DMS53 treated with DMSO at 0.1 percent for 48 hours (cell line): Measurements from ENCODE around the gene GABRG3.
A peak's percentile ranks its signal among the peaks of the same experiment; 100 is the strongest.

ENCODE experiments used
- DNase-seq: peaks from one replicate; lab custom pipeline; 2025; ENCODE audit not compliant: unreplicated experiment; lab: John Stamatoyannopoulos, UW

Gene GABRG3

DNA sequence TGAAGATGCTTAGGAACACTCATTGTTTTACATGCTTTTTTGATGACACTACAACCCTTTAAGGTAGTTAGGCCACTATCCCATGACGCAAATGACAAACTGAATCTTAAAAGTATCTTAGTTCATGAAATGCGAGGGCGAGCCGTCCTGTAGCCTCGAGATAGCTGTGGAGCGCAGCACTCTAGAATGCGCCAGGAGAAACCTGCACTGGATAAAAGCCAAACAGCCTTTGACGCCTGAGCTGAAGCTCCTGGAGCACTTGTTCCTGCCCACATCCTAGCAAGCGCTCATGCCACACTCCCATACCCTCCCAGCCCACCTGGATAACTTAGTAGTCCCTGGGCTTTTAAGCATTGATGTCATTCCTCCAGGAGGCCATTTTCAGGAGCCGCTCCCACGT, 516.9 kb downstream of the GABRG3 start:
- DNase-seq = no peak

DNA sequence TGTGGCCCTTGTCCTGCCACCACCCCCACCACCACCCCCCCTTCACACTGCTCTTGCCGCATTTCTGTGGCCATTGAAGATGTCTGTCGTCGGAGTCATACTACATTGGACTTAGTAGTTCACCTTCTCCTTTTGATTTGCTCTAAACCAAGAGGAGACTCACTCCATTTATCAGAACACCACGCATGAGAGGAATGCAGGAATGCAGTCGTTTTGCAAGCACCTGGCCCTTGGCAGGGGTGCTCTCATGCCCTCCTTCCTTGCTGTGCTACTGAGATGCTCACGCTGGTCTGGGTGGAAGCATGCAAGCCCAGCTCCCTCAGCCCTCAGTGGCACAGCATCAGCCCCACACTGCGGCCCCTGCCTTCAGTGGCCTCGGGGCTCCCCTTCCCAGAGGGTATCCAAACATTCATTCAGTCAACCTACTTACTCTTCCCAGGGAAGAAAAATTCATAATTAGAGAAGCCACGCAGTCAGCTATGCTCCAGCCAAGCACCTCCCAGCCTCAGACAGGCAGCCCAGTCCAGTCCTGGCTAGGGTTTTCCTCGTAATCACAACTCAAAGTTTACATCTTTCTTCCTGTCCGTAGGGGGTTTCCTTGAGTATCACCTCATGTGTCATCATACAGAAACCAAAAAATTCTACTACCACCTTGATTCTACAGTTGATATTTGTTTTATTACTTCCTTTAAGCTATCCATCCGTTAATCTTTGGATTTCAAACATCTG, 520.0 kb downstream of the GABRG3 start:
- DNase-seq = no peak

DNA sequence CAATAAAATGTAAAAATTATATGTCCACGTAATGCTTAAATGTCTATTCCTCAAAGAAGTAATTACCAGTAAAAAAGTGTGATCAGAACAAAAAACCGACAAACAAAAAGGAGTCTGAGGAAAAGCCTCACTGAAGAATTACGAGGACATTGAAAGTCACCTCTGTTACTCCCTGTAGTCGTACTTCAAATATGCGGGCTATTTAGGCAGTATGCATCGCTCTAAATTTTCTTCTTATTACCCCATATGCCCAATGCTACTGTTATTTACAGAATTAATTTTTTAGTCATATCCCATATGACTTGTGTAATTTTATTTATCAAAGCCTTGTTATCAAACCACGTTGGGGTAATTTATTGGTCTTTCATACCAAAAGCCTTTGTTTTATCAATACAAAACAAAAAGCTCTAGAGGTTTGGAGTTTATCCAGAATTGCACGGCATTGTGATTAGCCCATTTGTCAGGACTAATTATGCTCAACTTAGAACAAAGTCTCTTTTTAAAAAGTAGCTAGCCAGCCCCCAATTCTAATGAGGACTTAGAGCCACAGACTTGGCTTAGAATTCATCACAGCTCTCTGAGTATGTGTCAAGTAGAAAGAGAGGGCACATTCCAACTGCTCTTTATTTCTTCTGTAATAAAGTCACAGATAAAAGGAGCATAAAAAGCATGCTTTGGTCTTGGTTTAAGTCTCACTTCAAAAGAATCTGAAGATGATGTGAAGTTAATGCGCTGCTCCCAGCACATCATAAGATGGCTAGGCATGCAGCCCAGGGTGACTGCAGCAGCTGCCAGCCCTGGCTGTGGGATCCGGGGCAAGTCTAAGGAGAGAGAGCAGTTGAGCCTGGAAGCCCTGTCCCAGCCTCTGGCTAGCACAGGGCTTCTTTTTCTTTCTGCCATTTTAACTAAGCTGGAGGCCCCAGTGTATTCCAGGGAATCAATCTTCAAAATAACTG, 521.0 kb downstream of the GABRG3 start:
- no peak for DNase-seq

DNA sequence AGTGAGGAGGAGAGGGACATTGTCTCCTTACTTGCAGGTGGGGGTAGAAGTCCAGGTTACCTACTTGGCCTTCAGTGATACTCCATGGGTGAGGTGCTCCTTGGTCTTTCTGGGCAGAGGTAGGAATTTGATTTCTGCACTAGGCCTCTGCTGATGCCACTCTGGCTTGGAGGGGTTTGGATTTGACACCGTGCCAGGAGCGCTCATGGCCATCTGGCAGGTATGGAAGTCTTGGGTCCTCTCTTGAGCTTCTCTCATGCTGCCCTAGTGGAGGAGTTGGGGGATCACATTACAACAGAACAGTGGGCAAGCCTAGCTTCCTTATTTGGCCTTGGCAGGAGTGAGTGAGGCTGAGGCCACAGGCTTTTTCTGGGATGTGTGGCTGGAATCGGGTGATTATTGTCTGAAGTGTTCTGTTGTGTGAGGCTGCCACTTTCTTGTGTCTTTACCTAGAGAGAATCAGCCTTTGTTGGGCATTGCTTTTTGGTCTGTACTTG, 525.0 kb downstream of the GABRG3 start:
- DNase-seq = no peak

DNA sequence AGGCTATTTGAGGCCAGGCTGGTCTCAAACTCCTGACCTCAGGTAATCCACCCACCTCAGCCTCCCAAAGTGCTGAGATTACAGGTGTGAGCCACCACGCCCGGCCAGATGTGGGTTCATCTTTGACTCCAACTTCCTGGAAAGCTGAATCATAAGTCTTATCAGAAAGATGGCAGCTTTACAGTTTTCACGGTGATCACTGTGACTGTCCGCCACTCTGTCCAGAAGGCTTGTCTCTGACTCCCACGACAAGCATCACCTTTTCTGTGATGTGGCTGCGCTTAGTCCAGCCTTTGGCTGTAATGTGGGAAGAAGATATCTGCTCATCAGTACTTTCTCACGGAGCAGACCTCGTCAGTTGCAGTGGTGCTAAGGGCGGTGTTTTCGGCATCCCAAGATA, 527.7 kb downstream of the GABRG3 start:
- no peak for DNase-seq

DNA sequence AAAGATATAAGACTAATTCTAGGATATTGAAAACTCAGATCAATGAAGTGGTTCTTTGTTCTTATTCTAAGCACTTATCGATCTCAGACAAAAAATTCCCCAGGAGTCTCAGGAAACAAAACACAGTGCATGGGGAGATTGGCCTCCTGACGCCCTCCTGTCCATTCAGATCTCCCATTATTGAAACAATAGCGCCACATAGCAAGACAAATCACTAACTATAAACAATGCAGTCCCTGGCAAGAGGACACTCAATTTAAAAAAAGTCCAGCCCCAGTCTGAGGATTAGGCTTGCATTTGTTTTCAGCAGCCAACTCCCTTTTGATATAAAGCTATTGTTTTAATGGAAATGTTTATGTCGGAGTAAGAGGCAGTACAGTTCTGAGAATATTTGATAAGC, 528.2 kb downstream of the GABRG3 start:
- DNase-seq = no peak

DNA sequence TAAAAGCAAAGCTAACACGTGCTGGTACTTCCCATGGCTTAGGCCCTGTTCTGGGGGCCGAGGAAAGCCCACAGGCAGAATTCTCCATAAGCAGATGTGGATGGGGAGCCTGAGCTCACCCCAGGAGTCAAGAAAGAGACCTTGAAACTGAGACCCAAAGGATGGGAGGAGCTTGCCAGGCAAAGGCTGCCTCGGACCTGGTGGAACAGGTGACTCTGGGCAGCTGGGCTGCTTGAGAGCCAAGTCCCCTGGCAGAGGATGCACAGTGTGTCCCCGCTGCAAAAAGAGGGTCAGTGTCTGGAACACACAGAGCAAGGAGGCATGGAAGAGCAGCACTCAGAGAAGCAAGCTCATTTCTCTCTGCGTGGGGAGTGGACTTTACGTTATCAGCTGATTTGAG, 528.7 kb downstream of the GABRG3 start:
- DNase-seq = no peak

DNA sequence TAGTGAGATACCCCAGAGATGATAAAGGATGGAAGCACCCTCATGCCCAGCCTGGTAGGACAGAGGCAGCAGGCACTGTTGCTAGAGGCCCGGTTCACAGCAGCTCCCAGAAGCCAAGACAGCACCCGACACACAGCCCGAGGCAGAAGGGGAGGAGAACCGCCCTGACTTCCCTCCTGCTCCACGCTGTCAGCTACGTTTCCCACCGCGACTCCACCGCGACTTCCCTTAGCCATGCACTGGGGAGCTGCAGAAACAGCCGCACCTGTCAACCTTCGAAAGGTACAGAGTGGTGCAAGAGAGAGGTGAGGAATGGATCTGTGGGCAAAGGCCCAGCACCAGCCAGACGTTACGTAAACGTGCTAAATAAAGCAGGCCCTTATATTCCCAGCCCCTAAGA, 529.2 kb downstream of the GABRG3 start:
- DNase-seq = no peak

DNA sequence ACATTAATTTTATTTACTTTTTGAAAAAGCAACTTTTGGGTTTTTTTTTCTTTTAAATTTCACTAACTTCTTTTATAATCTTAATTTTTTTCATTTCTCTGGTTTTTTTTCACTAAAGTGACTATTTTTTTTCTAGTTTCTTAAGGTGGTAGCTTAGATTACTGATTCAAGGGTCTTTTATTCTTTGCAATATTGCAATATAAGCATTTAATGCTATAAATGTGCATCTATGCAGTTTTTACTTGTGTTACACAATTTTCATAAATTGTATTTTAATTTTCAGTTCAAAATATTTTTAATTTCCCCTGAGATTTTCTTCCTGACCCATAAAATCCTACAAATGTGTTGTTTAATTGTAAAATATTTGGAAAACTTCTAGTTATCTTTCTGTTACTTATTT, 535.8 kb downstream of the GABRG3 start:
- no peak for DNase-seq

DNA sequence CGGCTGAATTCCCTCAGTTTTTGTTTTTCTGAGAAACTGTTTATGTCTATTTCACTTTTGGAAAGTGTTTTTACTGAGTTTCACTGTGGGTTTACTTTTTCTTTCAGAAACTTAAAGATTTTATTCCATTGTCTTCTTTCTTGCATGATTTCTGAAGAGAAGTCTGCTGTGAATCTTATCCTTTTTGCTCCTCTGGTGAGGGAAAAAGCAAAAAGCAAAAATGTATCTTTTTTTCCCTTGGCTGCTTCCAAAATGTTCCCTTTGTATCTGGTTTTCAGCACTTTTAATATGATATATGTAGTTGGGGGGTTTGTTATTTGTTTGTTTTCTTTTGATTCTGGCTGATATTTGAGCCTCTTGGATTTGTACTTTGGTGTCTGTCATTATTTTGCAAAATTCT, 538.0 kb downstream of the GABRG3 start:
- no peak for DNase-seq

DNA sequence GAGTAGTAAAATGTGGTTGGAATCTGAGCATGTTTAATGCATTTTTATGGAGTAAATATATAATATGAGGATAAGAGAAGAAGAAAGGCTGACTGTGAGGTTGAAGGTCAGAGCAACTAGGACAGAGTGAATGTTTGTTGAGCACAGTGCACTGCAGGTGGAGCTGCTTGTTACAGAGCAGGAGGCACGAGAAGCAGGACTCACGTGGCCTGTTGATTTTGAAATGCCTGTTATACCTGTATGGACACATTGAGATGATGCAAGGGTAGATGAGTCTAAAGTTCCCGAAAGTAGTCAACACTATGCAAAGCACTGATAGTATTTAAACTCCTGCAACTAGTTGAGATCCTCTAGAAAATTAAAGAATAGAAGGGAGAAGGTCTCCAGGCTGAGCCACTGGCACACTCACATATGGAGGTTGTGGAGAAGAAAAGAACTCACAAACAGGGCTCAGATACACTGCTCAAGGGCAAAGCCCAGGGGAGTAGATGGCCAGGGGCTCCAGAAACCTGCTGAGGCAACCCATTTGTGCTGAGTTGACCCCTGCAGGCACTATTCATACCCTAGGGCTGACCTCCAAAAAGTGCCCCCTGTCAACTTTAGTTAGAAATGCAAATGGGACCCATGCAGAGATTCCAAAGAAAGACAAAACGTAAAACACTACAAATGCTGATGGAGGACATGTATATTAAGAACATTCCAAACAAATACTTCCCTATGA, 541.5 kb downstream of the GABRG3 start:
- DNase-seq = no peak

DNA sequence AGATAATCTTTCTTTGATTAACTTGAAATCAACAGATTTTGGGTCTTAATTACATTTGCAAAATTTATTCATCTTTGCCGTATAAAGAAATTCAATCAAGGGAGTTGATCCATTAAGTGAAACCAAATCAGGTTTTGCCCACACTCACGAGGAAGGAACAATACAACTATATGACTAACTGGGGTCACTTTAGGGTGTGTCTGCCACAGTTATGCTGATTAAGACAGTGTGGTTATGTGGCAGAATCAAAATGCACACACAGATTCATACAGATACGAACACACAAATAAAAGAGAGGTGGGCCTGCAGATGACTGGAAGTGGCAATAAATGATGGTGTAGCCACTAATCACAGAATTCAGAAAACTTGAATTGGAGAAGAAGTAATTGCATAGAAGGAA, 543.5 kb downstream of the GABRG3 start:
- DNase-seq = no peak

DNA sequence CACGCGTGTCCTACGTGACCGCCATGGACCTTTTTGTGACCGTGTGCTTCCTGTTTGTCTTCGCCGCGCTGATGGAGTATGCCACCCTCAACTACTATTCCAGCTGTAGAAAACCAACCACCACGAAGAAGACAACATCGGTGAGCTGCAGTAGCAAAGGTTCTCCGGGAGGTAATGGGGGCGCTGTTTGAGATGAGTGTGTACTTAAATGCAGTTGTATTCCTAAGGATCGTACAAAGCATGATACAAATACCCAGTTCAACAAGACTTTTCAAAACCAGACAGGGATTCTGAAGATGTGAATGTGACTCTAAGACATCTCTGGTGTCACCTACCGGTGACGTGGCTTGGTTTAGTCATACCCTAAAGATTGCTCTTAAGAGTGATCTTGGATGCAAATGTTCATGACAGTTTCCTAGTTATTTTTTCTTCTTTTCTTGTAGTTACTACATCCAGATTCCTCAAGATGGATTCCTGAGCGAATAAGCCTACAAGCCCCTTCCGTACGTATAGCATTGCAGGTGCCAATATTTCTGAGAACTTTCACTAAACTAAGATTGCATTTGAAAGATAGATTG, 556.6 kb downstream of the GABRG3 start:
- DNase-seq = no peak

DNA sequence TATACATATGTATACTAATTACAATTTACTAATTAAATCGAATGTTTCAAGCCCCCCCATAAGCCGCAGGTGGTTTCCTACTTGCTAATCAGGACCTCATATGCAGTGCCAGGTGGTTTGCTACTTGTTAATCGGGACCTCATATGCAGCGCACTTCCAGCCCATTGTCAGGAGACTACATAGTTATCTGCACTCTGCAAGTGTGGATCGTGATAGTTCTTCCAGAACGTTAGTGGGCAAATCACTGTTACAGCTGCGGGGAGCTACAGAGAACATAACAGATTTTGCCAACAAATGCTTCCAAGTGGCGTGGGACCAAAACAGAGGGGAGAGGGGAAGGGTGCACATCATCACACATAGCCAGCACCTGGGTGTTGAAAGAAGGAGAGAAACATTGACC, 558.4 kb downstream of the GABRG3 start:
- no peak for DNase-seq

DNA sequence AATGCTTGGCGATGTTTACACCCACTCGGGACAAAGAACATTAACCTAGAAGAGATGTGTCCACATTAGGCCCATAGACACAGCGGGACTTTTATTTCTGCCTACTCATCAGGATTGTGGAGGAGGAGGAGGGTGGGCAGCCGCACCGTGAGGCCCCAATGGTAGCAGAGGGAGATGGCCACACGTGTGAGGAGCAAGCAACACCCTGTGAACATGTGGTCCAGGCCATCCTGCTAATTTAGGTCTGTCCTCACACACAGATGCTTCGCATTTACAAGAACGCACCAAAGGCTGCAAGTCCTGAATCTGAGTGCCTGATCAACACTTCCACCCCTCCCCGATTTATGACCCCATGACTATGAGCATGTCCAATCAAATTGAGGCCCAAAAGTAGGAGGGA, 560.0 kb downstream of the GABRG3 start:
- DNase-seq = no peak

DNA sequence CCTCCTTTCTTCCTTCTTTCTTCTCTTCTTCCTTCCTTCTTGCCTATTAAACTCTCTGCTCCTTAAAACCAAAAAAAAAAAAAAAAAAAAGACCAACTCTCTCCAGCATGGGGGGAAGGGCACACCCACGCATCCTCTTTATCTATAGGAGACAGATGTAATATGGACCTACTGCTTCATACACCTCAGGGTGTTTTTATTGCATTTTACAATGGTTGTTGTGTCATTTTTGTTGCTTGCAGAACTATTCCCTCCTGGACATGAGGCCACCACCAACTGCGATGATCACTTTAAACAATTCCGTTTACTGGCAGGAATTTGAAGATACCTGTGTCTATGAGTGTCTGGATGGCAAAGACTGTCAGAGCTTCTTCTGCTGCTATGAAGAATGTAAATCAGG, 561.4 kb downstream of the GABRG3 start:
- no peak for DNase-seq

DNA sequence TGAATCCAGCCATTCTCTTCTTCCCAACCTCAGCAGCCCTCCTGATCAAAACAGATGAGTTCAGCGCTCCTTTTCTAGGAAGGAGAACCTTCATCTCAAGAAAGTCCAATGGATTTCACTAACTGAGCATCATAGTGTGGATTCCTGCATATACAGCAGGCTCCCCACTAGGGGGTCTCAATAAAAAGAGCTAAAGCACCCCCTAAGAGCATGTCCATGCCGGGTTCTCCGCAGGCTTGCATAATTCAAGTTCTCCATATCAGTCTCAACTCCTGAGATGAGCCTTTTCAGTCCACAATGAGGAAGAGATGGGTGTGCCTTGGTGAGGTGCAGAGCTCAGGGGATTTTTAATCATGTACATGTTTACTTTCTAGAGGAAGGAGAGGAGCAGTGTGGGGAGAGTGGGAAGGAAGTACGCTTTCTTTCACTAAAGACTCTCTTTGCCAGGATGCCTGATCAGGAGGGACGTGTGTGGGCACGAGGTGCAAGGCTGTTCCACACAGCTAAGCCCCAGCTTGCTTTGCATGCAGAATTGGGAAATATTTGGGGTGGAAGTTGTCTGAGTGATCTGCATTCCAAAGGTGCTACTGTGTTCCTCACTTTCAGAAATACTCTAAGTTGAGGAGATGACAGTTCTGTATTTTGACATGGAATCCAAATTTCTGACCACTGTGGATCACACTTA, 564.6 kb downstream of the GABRG3 start:
- no peak for DNase-seq

DNA sequence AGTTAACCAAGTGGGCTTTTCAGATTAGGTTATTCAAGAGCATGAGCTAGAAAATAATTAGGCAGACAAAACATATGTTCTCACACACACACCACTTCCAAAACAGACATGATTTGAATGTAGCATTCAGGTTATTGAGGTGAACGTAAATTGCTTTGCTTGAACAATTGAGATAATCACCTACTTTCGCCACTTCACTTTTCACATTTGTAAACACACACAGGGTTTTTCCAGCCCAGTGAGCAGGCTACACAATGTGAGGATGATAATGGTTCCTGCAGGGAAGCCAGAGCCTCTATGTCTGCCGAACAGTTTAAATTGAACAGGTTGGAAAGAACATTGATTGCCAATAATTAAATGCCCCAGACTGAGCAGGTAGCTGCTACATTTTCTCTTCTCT, 567.3 kb downstream of the GABRG3 start:
- peak; percentile 30 for DNase-seq

DNA sequence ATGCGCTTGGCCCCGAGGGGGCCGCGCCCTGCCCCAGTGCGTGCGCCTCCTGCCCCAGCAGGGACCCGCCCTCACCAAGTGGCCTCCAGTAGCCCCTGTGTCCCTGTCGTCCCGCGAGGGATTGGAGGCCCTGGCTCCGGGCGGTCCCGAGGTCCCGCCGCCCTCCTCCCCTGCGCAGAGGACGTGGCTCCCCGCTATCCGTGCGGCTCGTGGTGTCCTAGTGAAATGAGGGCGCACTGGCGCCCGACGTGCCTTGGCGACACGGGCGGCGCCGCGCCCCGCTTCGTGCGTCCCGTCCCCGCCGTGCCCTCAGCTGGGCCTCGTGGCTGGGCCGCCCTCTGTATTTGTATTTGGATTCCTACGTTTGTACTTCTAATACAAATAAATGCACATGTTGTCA, 570.6 kb downstream of the GABRG3 start:
- DNase-seq = no peak

DNA sequence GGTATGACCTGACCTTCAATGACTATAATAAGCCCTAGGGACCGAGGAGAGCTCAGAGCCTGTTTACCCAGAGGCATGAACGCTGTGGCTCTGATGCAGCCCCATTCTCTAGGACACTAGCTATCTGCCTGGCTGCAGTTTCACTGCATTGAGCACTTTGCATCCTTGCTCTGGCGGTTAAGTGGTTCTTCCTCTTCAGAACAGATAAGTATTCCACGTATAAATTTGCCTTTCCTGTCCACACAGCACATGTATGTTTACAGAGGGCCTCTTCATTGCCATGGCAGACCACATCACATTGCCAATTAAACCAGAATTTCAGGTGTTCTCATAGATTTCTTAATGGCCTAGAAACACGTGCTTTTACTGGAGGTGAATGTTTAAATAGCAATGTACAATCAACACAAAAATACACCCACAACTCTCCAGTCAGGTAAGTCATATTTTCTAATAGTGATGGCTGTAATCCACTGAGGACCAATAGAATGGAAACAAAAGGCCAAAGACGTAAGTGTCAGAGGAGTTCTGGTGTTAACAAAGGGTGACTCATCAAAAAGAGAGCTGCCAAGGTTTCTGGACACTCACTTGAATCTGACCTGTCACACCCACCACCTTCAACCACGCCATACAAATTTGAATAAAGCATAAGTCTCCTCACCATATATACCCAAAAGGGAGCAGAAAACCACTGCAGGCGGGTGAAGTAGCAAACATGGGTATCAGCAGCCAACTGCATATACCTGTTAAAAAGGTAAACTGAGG, 574.7 kb downstream of the GABRG3 start:
- peak; percentile 80 for DNase-seq
